Transverse colon (tissue), 4 donors: ENCODE data around the gene C11orf21. TPM values are rescaled to one million over a fixed set of nuclear protein-coding genes. Genes with fewer than 3 reads are reported as not detected.

Experiments
- DNase-seq: peaks from one replicate; pipeline ENCODE4 v3.0.0-alpha.2; 2019
- H3K27ac ChIP-seq, 4 donors: fragments of 200-600 bp; sonication (generic); 2 replicates each; pipeline ENCODE4 v1.5.1; 2016 to 2018; ENCODE audit warnings: inconsistent platforms in 4 of 4
- H3K27me3 ChIP-seq: fragments of 200-600 bp; sonication (generic); 2 replicates; pipeline ENCODE4 v1.5.1; 2017; ENCODE audit warnings: inconsistent platforms
- H3K36me3 ChIP-seq, 4 donors: fragments of 200-600 bp; sonication (generic); 2 replicates each; pipeline ENCODE4 v1.5.1; 2017 to 2019; ENCODE audit warnings: inconsistent platforms in 4 of 4
- H3K4me1 ChIP-seq, 4 donors: fragments of 200-600 bp; sonication (generic); 2 replicates each; pipeline ENCODE4 v1.5.1; 2017 to 2020; ENCODE audit warnings: inconsistent platforms in 4 of 4
- H3K4me3 ChIP-seq, 4 donors: fragments of 200-600 bp; sonication (generic); 1 replicate in 1 of 4; 2 replicates in 3 of 4; pipeline versions ENCODE4 v1.5.1 to v1.6.1; 2017 to 2019; ENCODE audit warnings: inconsistent platforms in 4 of 4
- H3K9me3 ChIP-seq, 2 donors: fragments of 200-600 bp; sonication (generic); 2 replicates each; pipeline ENCODE4 v1.5.1; 2017 to 2019; ENCODE audit warnings: inconsistent platforms in 2 of 2
- CTCF ChIP-seq, 5 experiments: fragments of 200-600 bp in 3 of 5; fragments of 450-650 bp in 2 of 5; sonication (generic) in 3 of 5; IDR thresholded peaks; 1 replicate in 2 of 5; 2 replicates in 3 of 5; pipeline ENCODE4 v1.5.1; 2016 to 2017; ENCODE audit warnings: antibody characterized with exemption in 5 of 5, inconsistent platforms in 3 of 5, mild to moderate bottlenecking in 2 of 5, moderate library complexity in 1 of 5
- EP300 ChIP-seq: sonication (generic); formaldehyde crosslinking; IDR thresholded peaks from one replicate; pipeline ENCODE4 v1.6.1; 2017; ENCODE audit warnings: antibody characterized with exemption, low read depth
- POLR2A ChIP-seq: fragments of 450-650 bp; IDR thresholded peaks from one replicate; pipeline ENCODE4 v1.6.1; 2016; ENCODE audit warnings: antibody characterized with exemption, mild to moderate bottlenecking, moderate library complexity
- POLR2AphosphoS5 ChIP-seq, 3 donors: sonication (generic); formaldehyde crosslinking; IDR thresholded peaks; one replicate each; pipeline ENCODE4 v1.6.1; 2016; ENCODE audit warnings: antibody characterized with exemption in 3 of 3
- WGBS, 2 donors: methylation state at CpG; one replicate each; pipeline ENCODE4 v1.1.5; 2018; ENCODE audit warnings: low coverage in 1 of 2; 5-methylcytosine and 5-hydroxymethylcytosine counted together
- in situ Hi-C, 4 donors: fragments of 200-750 bp; cut with MboI; loops; one replicate each; pipeline versions ENCODE4 v1.15.0 to v1.15.1; 2017; ENCODE audit warnings: low sequenced_read_pairs in 3 of 4, low pct_ligation_motif_present in 1 of 4, low pct_unique_long_range_greater_than_20kb in 1 of 4
- intact Hi-C: fragments of 100-400 bp; cut with DNase I; formaldehyde crosslinking; loops from one replicate; pipeline ENCODE4 v1.15.1; 2023; ENCODE audit warnings: low total_unique reads
- total RNA-seq, 4 donors: library from RNA; depleted of rRNA; stranded (reverse); fragments of >200 nt; gene quantifications; one replicate each; pipeline ENCODE4 v1.1.0, GENCODE V29; 2016

C11orf21 gene
- total RNA-seq, 4 donors from 2014 or later, result 0.27 TPM; not detected in 3

DNA sequence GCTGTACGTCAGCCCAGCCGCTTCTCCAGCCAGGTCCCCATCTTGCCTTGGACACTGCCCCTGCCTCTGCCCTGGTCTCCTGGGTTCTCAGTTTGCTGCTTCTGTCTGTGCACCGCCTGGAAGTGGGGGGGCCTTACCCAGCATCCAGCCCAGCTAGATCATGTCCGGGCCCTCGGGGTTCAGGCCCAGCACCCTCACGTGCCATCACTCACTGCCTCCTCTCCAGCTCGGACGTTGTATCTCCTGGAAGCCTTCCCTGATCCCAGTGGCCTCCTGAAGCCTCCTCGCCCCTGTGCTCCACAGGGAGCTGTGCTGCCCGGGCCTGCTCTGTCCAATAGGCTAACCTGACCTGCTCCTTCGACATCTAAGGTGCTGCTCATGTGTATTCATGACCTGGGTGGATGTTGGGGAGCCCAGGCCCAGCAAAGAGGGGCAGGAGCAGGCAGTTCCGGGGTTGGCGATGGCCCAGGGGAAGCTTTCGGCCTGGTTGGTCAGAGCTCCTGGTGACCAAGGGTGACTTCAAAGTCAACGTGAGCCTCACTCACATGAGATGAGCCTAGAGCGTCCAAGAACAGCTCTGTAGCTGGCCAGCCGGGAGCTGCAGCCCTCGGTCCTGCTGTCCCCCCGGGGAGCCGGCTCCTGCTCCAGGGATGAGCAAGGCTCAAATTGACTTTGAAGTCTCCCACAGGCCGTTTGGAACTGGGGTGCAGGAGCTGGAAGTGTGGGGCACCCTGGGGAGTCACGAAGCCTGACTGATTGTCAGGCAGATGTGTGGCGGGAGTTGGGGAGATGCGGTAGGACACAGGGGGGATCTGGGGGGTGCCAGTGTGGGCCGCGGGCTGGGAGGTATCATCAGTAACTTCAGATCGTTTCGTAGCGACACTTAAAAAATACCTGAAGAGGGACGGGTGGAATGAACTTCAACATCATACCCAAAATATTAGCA, 26.1 kb downstream of the C11orf21 start:
- in situ Hi-C loops, result loop anchor here in 1 of 4 donors (25.0 kb wide), 1 partner anchor 88 kb away; no protein-coding TSS in a partner anchor
- WGBS, 2 donors, result 87% methylated on average over 27 of the region's 30 CpGs; no CpG with 5 or more reads in 1 of the 2 donors
- DNase-seq, result no peak

GRCh38 chr11:2273771-2274170, 27.9 kb downstream of the C11orf21 start:
- Histone ChIP-seq H3K9me3 (no peaks in the 10 kb centered on the region), H3K27me3 (peaks cover 37% of the 10 kb centered on the region), H3K4me3 (no peak overlapping the region), H3K27ac (no peak overlapping the region), H3K4me1 (peaks cover 0 to 24% (median 23%) of the 10 kb centered on the region in 4 donors), H3K36me3 (no peaks in the 10 kb centered on the region)
- in situ Hi-C loops, result no loop called here
- no peak for TF ChIP-seq POLR2A
- TF ChIP-seq EP300, result no peak
- TF ChIP-seq POLR2AphosphoS5 (IDR thresholded peaks at IDR 0.05), result no peak
- no peak for TF ChIP-seq CTCF (IDR thresholded peaks at IDR 0.05)
- intact Hi-C loops, result no loop called here
- no peak for DNase-seq
- 83 to 89% methylated on average over 3 to 12 of the region's 12 CpGs for WGBS, 2 donors

More for the DNA sequence above, 26.1 kb downstream of the C11orf21 start:
- Histone ChIP-seq H3K27ac (no peak overlapping the region), H3K36me3 (no peaks in the 10 kb centered on the region), H3K27me3 (peaks cover 19% of the 10 kb centered on the region), H3K4me3 (no peak overlapping the region), H3K4me1 (peaks cover 0 to 6% (median 5%) of the 10 kb centered on the region in 4 donors), H3K9me3 (peaks cover 0 to 9% of the 10 kb centered on the region in 2 donors)
- no peak for TF ChIP-seq POLR2A
- TF ChIP-seq POLR2AphosphoS5 (IDR thresholded peaks at IDR 0.05), result no peak
- no peak for TF ChIP-seq EP300
- no peak for TF ChIP-seq CTCF (IDR thresholded peaks at IDR 0.05)
- intact Hi-C loops, result no loop called here

DNA sequence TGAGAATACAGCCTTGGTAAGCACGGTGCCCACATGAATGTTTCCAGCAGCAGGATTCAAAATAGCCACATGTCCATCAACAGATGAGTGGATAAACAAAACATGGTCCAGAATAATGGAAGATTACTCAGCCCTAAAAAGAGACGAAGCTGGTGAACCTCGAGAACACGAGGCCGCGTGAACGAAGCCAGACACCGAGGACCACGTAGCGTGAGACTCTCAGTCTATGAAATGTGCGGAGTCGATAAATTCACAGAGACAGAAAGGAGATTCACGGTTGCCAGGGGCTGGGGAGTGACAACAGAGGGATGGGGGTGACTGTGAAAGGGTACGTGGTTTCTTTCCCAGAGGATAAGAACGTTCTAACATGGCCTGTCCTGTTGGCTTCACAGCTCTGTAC, 28.4 kb downstream of the C11orf21 start:
- no peak overlapping the region for H3K4me3 ChIP-seq
- H3K27ac ChIP-seq, result no peak overlapping the region
- TF ChIP-seq EP300, result no peak
- TF ChIP-seq POLR2AphosphoS5 (IDR thresholded peaks at IDR 0.05), result no peak
- TF ChIP-seq CTCF (IDR thresholded peaks at IDR 0.05), result no peak
- TF ChIP-seq POLR2A, result no peak
- H3K27me3 ChIP-seq, result peaks cover 42% of the 10 kb centered on the region
- no peak for DNase-seq
- H3K4me1 ChIP-seq, result peaks cover 0 to 28% (median 26%) of the 10 kb centered on the region in 4 donors
- no peaks in the 10 kb centered on the region for H3K36me3 ChIP-seq
- in situ Hi-C loops (no loop called here), intact Hi-C loops (no loop called here)
- WGBS, 2 donors, result 87 to 92% methylated on average over 14 to 15 of the region's 15 CpGs
- no peaks in the 10 kb centered on the region for H3K9me3 ChIP-seq

DNA sequence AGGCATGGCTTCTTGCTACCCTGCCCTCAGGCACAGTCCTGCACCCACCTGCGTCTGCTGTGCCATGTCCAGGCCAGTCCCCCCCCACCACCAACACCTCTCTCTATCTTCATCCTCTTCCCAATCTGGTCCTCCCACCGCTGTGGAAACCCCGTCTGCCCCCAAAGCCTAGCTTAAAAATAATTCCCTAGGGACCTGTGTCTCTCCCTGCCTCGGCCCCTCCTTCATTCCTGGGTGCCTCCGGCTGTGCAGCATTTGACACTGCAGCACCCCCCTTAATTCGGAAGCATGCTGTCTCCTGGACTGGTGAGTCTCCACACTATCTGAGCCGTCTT, 28.8 kb downstream of the C11orf21 start:
- no peak overlapping the region for H3K27ac ChIP-seq
- H3K9me3 ChIP-seq, result no peaks in the 10 kb centered on the region
- intact Hi-C loops (no loop called here), in situ Hi-C loops (no loop called here)
- H3K4me1 ChIP-seq, result peaks cover 0 to 30% (median 26%) of the 10 kb centered on the region in 4 donors
- WGBS, 2 donors, result 87 to 100% methylated on average over 1 to 7 of the region's 7 CpGs
- TF ChIP-seq CTCF (IDR thresholded peaks at IDR 0.05) (no peak), EP300 (no peak), POLR2AphosphoS5 (IDR thresholded peaks at IDR 0.05) (no peak), POLR2A (no peak)
- no peak overlapping the region for H3K4me3 ChIP-seq
- DNase-seq, result no peak
- H3K27me3 ChIP-seq, result peaks cover 46% of the 10 kb centered on the region
- H3K36me3 ChIP-seq, result no peaks in the 10 kb centered on the region
